AG09309 (cell line): ENCODE data around the gene RDX.
A peak's percentile ranks its signal among the peaks of the same experiment; 100 is the strongest.

Experiments used
- DNase-seq: peaks from one replicate; pipeline ENCODE4 v3.0.0-alpha.2; 2010; ENCODE audit warnings: low read depth
- H3K4me3 ChIP-seq: 2 replicates; pipeline ENCODE4 v1.5.1; 2011; ENCODE audit warnings: mild to moderate bottlenecking, low read depth, low read length, moderate library complexity; ENCODE audit not compliant: control insufficient read depth
- TF ChIP-seq, protein P1 (sequence below): IDR thresholded peaks from 2 replicates; pipeline ENCODE4 v1.5.1; 2011; ENCODE audit warnings: mild to moderate bottlenecking, low read depth, low read length, inconsistent platforms; ENCODE audit not compliant: insufficient read depth, control insufficient read depth; ENCODE audit errors: missing control alignments

Gene RDX

DNA sequence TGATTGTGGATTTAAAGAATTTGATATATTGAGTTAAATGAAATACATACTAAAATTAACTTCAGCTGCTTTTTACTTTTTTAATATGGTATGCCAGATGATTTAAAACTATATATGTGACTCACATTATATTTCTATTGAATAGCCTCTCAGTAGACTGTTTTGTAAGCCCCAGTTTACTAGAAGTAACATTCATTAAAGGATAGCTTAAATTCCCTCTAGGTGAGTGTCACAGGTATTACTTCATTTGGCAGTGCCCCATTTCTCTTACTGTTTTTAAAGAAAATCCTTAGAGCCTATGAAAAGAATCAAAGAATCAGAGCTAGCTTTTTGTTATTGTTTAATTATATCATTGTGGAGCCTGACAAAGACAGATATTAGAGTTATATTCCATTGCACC lies 154.6 kb downstream of the RDX start:
- H3K4me3 ChIP-seq: no peak overlapping the region
- TF ChIP-seq, protein P1, sequence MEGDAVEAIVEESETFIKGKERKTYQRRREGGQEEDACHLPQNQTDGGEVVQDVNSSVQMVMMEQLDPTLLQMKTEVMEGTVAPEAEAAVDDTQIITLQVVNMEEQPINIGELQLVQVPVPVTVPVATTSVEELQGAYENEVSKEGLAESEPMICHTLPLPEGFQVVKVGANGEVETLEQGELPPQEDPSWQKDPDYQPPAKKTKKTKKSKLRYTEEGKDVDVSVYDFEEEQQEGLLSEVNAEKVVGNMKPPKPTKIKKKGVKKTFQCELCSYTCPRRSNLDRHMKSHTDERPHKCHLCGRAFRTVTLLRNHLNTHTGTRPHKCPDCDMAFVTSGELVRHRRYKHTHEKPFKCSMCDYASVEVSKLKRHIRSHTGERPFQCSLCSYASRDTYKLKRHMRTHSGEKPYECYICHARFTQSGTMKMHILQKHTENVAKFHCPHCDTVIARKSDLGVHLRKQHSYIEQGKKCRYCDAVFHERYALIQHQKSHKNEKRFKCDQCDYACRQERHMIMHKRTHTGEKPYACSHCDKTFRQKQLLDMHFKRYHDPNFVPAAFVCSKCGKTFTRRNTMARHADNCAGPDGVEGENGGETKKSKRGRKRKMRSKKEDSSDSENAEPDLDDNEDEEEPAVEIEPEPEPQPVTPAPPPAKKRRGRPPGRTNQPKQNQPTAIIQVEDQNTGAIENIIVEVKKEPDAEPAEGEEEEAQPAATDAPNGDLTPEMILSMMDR: no peak
- no peak for DNase-seq

DNA sequence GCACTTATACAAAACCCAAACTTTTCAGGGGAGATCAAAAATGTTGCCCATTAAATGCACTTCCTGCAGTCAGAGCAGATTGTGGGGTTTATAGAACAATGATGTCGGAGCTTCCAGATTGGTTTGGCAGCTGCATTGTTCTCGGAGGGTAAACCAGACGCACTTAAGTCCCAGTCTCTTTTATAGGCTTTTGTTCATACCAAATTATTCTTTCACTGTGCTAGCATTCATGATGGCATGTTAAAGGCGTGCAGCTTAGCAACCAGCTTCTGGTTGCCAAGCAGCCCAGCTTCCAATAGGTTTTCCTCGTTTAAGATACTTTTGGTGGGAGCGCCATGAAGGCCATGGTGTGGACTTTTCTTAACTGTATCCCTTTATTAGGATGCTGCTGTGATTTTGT lies 162.3 kb downstream of the RDX start:
- no peak for DNase-seq
- no peak overlapping the region for H3K4me3 ChIP-seq
- TF ChIP-seq, protein P1: no peak

DNA sequence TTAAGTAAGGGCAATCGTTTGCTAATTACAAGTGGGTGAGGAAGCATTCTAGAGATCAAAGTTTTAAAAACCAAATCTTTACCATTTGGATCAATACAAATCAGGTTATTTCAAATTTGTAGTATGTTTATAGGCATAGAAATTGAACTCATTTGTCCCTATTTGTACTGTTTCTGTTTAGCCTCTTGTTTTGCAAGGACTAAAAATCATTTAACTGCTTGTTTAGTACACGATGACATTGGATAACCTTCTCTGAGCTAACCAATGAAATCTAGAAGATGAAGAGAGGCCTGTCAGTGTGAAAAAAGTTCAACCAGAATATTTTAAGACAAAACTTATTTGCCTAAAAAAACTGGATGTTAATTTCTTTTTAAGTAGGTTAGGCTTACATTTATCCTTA lies 163.3 kb downstream of the RDX start:
- DNase-seq: no peak
- no peak overlapping the region for H3K4me3 ChIP-seq
- TF ChIP-seq, protein P1: no peak

DNA sequence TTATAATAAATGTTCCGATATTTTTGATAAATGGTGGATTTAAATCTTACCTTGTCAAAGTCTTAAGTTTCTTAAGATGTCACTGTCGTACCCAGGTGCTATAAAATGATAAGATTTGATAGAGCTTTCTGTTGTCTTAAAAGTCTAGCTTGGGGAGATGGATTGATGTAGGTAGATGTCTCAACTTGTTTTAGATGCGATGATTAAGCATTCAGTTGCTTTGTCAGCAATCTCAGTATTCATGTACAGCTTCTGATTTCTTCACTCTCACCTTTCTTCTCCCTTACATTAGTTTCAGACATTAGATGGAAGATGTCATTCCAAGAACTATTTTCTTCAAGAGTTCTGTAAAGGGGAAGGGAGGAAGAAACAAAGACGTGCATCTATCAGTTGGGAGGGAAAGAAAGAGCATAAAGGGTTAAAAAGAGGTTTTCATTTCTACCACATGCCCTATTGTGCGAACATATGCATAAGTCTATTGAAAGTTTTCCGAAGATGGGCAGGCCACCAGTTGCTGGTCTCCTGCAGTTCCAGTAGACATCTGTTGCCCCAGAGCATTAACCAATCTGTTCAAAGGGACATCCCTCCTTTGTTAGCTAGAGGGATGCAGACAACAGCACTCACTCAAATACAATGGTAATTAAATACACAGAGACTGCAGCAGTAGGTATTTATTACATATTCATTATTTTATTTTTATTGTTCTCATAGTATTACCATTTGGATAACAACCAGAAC lies 164.9 kb downstream of the RDX start:
- DNase-seq: no peak
- TF ChIP-seq, protein P1: no peak
- H3K4me3 ChIP-seq: no peak overlapping the region

DNA sequence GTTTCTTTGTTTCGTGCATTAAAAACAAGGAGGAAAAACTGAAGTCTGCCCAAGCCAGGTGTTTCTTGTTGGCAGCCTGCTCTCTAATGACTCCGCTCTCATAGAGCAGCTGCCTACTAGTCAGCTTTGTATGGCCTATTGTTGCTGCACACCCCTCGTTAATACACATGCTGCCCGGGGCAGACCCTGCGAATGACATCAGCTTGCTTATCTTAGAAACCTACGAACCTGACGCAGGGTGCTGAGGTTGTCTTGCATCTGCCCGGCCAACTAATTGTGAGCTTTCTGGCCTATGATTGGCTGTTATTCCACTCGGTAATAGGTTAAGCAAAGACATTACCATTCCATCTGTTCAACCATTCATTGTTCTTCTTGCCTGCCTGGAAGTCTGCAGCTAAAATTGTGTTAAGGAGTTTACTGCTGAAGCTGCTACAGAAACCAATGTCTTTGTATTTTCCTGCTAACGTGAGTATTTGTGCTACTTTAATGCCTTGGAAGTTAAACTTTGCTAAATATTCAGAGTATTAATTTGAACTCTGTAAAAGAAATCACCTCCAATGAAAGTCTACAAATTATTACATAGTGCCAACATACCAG lies 165.7 kb downstream of the RDX start:
- DNase-seq: no peak
- TF ChIP-seq, protein P1: no peak
- no peak overlapping the region for H3K4me3 ChIP-seq

DNA sequence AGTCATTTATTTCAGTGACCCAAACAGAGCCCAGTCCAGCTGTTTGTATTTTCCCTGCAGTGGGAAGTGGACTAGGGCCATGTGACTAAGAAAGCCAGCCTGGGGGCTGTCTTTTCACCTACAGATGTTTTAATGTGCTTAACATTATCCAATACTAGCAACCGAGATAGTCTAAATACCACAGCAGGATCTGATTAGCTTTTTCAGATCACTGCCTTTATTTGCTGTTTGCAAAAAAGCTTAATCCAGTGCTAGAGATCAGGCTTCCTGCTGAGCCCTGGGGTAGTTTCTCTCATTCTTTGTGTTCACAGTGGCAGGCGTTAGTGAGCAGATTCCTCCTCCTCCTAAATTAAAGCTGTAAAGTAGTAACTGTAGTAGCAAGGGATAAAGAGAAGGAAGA lies 168.3 kb downstream of the RDX start:
- TF ChIP-seq, protein P1: no peak
- H3K4me3 ChIP-seq: no peak overlapping the region
- DNase-seq: peak; percentile 32

DNA sequence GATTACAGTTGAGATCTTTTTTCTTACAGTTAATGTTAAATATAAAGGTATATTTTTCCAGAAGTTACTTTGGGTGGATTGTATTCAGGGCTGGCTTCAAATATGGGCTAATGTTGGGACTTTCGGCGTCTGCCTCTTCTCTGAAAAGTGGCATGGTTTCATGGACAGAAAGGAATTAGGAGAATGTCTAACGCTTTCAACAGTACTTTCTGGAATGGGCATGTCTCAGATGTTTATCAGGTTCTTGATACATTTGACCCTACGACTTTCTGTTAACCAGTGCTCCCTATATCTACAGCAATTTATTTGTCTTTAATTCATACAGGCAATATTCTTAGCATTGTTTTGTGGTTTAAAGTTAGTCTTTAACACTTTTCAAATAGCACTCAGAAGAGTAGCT lies 169.5 kb downstream of the RDX start:
- H3K4me3 ChIP-seq: no peak overlapping the region
- TF ChIP-seq, protein P1: no peak
- DNase-seq: no peak
